GM10266 (cell line): ENCODE results near the gene KLF5.

Source experiments
- DNase-seq: peaks from one replicate; pipeline ENCODE4 v3.0.0; 2012; ENCODE audit errors: extremely low spot score
- TF ChIP-seq, protein P1 (sequence below): IDR thresholded peaks from 2 replicates; pipeline ENCODE4 v1.5.1; 2012; ENCODE audit warnings: mild to moderate bottlenecking, low read depth; ENCODE audit not compliant: control insufficient read depth, insufficient read depth; ENCODE audit errors: missing control alignments

KLF5 gene

DNA sequence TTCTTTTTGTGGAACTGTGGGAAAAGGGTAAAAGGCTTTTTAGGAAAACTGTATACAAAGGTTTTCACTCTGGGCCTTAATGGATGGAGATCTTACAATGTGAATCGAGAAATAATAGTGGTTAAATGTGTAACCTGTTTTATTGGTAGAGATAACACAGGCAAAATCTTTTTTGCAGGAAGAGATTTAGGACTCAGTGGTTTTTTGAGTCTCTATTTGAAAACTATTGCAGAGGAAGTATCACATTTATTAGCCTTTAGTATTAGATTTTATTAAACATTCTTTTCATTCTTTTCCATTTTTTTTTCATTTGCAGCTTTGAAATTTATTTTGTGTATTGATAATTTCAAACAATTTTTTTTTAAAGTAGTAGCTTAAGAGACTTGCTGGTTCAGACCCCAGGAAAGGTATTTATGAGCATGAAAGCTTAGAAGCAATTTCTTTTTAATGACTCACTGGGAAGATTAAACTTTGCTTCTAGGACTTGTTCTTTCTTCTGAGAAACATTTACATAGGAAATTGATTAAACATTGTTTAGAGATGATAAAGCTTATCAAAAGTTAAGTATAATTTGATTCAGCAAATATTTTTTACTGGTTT, 10.5 kb downstream of the KLF5 start:
- TF ChIP-seq, protein P1, sequence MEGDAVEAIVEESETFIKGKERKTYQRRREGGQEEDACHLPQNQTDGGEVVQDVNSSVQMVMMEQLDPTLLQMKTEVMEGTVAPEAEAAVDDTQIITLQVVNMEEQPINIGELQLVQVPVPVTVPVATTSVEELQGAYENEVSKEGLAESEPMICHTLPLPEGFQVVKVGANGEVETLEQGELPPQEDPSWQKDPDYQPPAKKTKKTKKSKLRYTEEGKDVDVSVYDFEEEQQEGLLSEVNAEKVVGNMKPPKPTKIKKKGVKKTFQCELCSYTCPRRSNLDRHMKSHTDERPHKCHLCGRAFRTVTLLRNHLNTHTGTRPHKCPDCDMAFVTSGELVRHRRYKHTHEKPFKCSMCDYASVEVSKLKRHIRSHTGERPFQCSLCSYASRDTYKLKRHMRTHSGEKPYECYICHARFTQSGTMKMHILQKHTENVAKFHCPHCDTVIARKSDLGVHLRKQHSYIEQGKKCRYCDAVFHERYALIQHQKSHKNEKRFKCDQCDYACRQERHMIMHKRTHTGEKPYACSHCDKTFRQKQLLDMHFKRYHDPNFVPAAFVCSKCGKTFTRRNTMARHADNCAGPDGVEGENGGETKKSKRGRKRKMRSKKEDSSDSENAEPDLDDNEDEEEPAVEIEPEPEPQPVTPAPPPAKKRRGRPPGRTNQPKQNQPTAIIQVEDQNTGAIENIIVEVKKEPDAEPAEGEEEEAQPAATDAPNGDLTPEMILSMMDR, result no peak
- no peak for DNase-seq

DNA sequence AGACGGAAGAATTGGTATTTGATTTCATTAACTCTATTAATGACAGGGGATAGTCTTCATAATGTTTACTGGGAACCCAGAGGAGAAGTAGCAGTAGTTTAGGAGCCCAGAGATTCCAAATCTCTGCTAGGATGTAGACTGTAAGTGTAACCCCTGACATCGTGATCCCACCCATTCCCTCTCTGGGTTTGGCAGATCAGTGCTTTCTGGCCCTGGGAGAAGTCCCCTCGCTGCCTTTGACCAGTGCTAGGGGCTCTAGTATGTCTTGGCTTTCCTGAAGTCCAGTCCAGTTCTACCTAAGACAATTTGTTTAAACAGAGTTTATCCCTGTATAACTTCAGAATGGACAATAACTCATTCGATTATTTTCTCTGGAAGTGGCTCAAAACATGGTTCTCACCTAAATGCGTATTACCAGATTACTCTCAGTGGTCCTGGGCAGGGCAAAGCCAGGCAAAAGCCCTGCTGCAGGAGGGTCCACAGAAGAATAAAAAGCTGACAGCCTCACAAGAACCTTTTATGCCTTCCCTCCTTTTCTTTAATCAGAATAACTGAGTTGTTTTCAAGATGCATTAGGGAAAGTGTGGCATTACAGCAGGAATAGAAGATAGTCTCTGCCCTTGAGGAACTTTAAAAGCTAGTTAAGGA, 11.8 kb downstream of the KLF5 start:
- TF ChIP-seq, protein P1, result no peak
- no peak for DNase-seq

DNA sequence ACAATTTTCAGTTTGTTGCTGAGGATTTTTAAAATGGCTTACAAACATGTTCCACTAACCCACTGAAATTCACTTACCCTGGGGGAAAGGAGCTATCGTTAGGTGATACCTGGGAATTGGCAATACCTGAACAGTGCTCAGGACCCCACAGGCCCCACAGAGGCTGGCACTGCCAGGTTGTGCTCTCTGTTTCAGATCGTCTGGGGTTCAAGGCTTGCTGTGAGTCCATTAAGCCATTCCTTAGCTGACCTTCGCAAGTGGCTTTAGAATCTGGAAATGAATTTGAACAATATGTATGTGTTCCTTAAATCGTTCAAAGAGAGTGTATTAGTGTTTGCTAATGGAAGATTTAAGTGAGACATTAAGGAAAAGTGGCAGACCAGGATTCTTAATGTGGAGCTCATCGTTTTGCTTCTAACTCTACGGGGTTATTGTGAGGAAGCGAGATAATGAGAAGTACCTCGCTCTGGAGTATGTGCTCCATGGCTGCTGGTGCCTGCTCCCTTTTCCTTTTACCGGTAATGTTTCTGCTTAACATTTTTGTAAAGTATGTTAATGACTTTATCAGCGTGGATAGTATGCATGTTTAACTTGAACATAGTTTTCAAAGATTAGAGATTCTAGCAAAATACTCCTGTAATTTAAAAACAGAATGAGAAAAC, 13.6 kb downstream of the KLF5 start:
- no peak for DNase-seq
- TF ChIP-seq, protein P1, result no peak

DNA sequence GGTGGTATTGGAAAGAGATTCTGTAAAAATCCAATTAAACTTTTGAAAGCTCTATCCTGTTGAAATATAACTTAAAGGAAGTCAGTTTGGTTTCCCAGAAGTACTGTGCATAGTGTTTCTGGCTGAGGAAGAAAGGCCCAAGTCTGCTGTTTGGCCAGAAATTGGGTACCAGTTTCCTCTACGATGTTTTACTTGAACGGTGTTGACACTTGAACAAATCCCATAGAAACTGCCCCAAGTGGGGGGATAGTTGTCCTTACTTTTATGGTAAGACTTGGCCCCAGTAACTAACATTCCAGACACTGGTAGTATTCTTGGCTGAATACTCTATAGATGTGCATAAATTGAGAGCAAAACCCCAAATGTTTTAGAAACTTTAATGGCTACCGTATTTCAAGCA, 14.2 kb downstream of the KLF5 start:
- TF ChIP-seq, protein P1, result no peak
- DNase-seq, result no peak

DNA sequence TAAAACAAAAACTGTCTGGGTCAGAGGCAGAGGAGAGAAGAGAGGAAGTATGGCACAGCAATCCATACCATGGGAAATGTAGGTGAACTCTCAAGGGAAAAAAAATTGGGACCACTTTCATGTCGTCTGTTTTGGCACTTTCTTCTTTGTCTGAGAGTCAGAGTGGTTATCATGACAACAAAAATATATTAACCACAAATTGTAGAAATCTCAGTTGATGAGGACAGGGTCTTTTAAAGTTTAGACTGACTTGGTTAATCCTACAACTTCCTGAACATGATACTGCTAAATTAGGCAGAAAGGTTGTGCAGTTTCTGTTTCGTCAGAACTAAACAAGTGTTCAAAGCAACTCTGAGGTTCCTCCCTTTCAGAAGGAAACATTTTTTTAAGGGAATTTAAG, 15.2 kb downstream of the KLF5 start:
- no peak for DNase-seq
- TF ChIP-seq, protein P1, result no peak

DNA sequence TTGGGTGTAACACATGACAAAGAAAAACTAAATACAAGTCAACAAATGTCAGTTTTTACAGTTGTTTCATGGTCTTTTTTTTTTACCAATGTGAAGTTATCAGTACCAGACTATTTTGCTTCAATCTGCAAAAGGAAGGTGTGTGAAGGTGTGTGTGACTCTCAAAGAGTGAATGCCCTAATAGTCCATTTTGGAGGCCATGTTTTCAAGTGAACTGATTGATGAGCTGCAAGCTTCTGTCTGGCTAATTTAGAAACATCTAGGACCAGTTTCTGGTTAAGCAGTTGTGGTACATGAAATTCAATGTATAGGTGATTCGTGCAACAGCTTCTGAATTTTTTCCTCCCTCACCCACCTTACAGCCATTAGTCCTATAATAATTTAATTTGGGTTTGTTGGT, 16.1 kb downstream of the KLF5 start:
- TF ChIP-seq, protein P1, result no peak
- DNase-seq, result no peak

DNA sequence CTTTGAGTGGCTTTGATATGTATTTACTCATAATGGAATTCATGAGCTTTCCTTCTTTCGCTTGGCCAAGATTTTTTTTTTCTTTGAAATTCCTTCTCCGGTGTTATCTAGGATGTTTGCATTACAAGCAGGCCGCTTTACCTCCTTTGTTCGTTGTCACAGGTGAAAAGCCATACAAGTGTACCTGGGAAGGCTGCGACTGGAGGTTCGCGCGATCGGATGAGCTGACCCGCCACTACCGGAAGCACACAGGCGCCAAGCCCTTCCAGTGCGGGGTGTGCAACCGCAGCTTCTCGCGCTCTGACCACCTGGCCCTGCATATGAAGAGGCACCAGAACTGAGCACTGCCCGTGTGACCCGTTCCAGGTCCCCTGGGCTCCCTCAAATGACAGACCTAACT, 16.7 kb downstream of the KLF5 start:
- TF ChIP-seq, protein P1, result no peak
- no peak for DNase-seq
